Fibroblast of lung (primary cell): ENCODE results near the gene TRIM5. TPM values are rescaled to one million over a fixed set of nuclear protein-coding genes. Genes with fewer than 3 reads are reported as not detected.

Experiments used
- DNase-seq, 2 donors: peaks; one replicate each; pipeline versions ENCODE4 v3.0.0 to v3.0.0-alpha.2; 2010; ENCODE audit warnings: low read depth in 2 of 2
- H2AFZ ChIP-seq: 2 replicates; pipeline ENCODE4 v1.5.1; 2012; ENCODE audit warnings: low read length, control low read depth, inconsistent platforms
- H3K27ac ChIP-seq: 2 replicates; pipeline ENCODE4 v1.5.1; 2011; ENCODE audit warnings: low read length, control low read depth; ENCODE audit not compliant: insufficient read depth
- H3K27me3 ChIP-seq: 2 replicates; pipeline ENCODE4 v1.5.1; 2011; ENCODE audit warnings: mild to moderate bottlenecking, low read length; ENCODE audit not compliant: control insufficient read depth, insufficient read depth
- H3K36me3 ChIP-seq: 2 replicates; pipeline ENCODE4 v1.5.1; 2011; ENCODE audit warnings: low read length; ENCODE audit not compliant: control insufficient read depth, insufficient read depth
- H3K4me1 ChIP-seq: 2 replicates; pipeline ENCODE4 v1.5.1; 2011; ENCODE audit warnings: low read length; ENCODE audit not compliant: control insufficient read depth, insufficient read depth; ENCODE audit errors: extremely low read depth
- H3K4me2 ChIP-seq: 2 replicates; pipeline ENCODE4 v1.5.1; 2011; ENCODE audit warnings: low read length, control low read depth; ENCODE audit not compliant: insufficient read depth; ENCODE audit errors: extremely low read depth
- H3K4me3 ChIP-seq, 4 experiments: fragments of 200-600 bp in 1 of 4; sonication (generic) in 1 of 4; replicated peaks in 1 of 4; 2 replicates each; pipeline ENCODE4 v1.5.1; 2011 to 2016; ENCODE audit warnings: low read length in 4 of 4, low read depth in 3 of 4, mild to moderate bottlenecking in 3 of 4, control low read depth in 2 of 4, inconsistent platforms in 1 of 4, mixed read lengths in 1 of 4; ENCODE audit not compliant: insufficient read depth in 1 of 4; ENCODE audit errors: control extremely low read depth in 1 of 4
- H3K79me2 ChIP-seq: 2 replicates; pipeline ENCODE4 v1.5.1; 2012; ENCODE audit warnings: mild to moderate bottlenecking, low read length, inconsistent platforms; ENCODE audit not compliant: control insufficient read depth, insufficient read depth
- H3K9ac ChIP-seq: 2 replicates; pipeline ENCODE4 v1.5.1; 2011; ENCODE audit warnings: mild to moderate bottlenecking, low read length, control low read depth; ENCODE audit not compliant: insufficient read depth
- H3K9me3 ChIP-seq: 2 replicates; pipeline ENCODE4 v1.5.1; 2012; ENCODE audit warnings: low read depth, low read length; ENCODE audit not compliant: control insufficient read depth, insufficient read depth
- H4K20me1 ChIP-seq: 2 replicates; pipeline ENCODE4 v1.5.1; 2011; ENCODE audit warnings: low read length; ENCODE audit not compliant: control insufficient read depth, insufficient read depth; ENCODE audit errors: extremely low read depth
- EZH2 ChIP-seq: IDR thresholded peaks from 2 replicates; pipeline ENCODE4 v1.5.1; 2012; ENCODE audit warnings: low read length, control low read depth, mild to moderate bottlenecking; ENCODE audit errors: missing control alignments
- polyA plus RNA-seq, 2 donors: library from polyadenylated mRNA; depleted of rRNA in 1 of 2; stranded (reverse) in 1 of 2; unstranded in 1 of 2; fragments of >200 nt; gene quantifications; 2 replicates each; pipeline ENCODE4 v1.2.1, GENCODE V29; 2011 to 2012; ENCODE audit warnings: missing spikeins in 1 of 2
- total RNA-seq: library from RNA; depleted of rRNA; stranded (reverse); fragments of >200 nt; gene quantifications from 2 replicates; pipeline ENCODE4 v1.2.1, GENCODE V29; 2014
- TF ChIP-seq, protein P1 (sequence below), 2 donors: IDR thresholded peaks in 1 of 2; conservative IDR thresholded peaks in 1 of 2; 1 replicate in 1 of 2; 2 replicates in 1 of 2; pipeline ENCODE4 v1.5.1; 2011 to 2012; ENCODE audit warnings: low read length in 2 of 2, control low read depth in 1 of 2, inconsistent platforms in 1 of 2, low read depth in 1 of 2, mild to moderate bottlenecking in 1 of 2

TRIM5 gene
- total and polyA plus RNA-seq, 2 donors (not counting 1 experiment from before 2014, with no cell fraction given): 26.8 to 47.9 TPM

DNA sequence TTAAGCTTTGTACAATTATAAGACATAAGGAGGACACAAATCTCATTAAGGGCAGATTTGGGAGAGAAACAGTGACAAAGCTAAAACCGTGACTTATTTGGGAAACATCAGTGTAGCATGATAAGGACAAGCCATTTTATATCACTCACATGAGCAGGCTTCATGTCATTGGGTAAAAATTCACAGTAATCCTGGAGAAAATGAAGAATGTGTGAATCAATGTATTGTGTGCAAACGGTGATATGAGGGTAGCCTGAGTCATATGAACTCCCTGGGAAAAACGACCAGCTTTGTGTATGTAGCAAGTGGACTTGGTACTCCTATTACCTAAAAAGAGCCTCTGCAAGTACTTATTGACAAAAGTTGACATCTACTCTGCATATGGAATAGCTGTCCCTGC lies 66.1 kb downstream of the TRIM5 start:
- peak; percentile 53 to 86 for DNase-seq
- H3K27ac ChIP-seq: peak overlapping the region; percentile 51
- no peaks in the 10 kb centered on the region for H3K79me2 ChIP-seq
- H3K9me3 ChIP-seq: no peaks in the 10 kb centered on the region
- H3K27me3 ChIP-seq: no peaks in the 10 kb centered on the region
- no peak overlapping the region for H3K4me3 ChIP-seq
- no peaks in the 10 kb centered on the region for H4K20me1 ChIP-seq
- H3K9ac ChIP-seq: no peak overlapping the region
- H3K4me2 ChIP-seq: no peak overlapping the region
- TF ChIP-seq, protein P1, sequence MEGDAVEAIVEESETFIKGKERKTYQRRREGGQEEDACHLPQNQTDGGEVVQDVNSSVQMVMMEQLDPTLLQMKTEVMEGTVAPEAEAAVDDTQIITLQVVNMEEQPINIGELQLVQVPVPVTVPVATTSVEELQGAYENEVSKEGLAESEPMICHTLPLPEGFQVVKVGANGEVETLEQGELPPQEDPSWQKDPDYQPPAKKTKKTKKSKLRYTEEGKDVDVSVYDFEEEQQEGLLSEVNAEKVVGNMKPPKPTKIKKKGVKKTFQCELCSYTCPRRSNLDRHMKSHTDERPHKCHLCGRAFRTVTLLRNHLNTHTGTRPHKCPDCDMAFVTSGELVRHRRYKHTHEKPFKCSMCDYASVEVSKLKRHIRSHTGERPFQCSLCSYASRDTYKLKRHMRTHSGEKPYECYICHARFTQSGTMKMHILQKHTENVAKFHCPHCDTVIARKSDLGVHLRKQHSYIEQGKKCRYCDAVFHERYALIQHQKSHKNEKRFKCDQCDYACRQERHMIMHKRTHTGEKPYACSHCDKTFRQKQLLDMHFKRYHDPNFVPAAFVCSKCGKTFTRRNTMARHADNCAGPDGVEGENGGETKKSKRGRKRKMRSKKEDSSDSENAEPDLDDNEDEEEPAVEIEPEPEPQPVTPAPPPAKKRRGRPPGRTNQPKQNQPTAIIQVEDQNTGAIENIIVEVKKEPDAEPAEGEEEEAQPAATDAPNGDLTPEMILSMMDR (conservative IDR thresholded peaks at IDR 0.05 in 1 of 2, IDR thresholded peaks at IDR 0.05 in 1 of 2; ENCODE audit: low read depth in 1 of 2, low read length in 2 of 2): no peak
- TF ChIP-seq EZH2: no peak
- H2AFZ ChIP-seq: no peak overlapping the region
- no peaks in the 10 kb centered on the region for H3K36me3 ChIP-seq
- H3K4me1 ChIP-seq: peaks cover 17% of the 10 kb centered on the region

Other genes with a start within 250 kb of the TRIM5 start
- gene OR51I1, start 243.6 kb downstream of the TRIM5 start, total RNA-seq: 0.17 and 0.26 TPM in 2 replicates
- not detected in 2 replicates for gene OR51I1, start 243.6 kb downstream of the TRIM5 start, polyA plus RNA-seq
- under 0.01 TPM in 1 of 2 replicates, not detected in the other for gene OR51I2, start 235.8 kb downstream of the TRIM5 start, total RNA-seq
- not detected in 2 replicates for gene OR51I2, start 235.8 kb downstream of the TRIM5 start, polyA plus RNA-seq
- gene OR52D1, start 196.4 kb downstream of the TRIM5 start, total RNA-seq: not detected in 2 replicates
- gene OR52D1, start 196.4 kb downstream of the TRIM5 start, polyA plus RNA-seq: not detected in 2 replicates
- gene UBQLN3, start 175.1 kb downstream of the TRIM5 start, total RNA-seq: 0.17 TPM in 1 of 2 replicates, not detected in the other
- not detected in 2 replicates for gene UBQLN3, start 175.1 kb downstream of the TRIM5 start, polyA plus RNA-seq
- gene UBQLNL, start 168.4 kb downstream of the TRIM5 start, total RNA-seq: under 0.01 and 0.17 TPM in 2 replicates
- gene UBQLNL, start 168.4 kb downstream of the TRIM5 start, polyA plus RNA-seq: 0.09 and 0.10 TPM in 2 replicates
- gene OR52H1, start 136.5 kb downstream of the TRIM5 start, total RNA-seq: 0.50 and 0.51 TPM in 2 replicates
- not detected in 2 replicates for gene OR52H1, start 136.5 kb downstream of the TRIM5 start, polyA plus RNA-seq
- gene OR52B6, start 104.2 kb downstream of the TRIM5 start, total RNA-seq: not detected in 2 replicates
- not detected in 2 replicates for gene OR52B6, start 104.2 kb downstream of the TRIM5 start, polyA plus RNA-seq
- 4.9 and 8.6 TPM in 2 replicates for gene TRIM6, start 88.4 kb downstream of the TRIM5 start, total RNA-seq
- gene TRIM6, start 88.4 kb downstream of the TRIM5 start, polyA plus RNA-seq: 8.2 and 13.8 TPM in 2 replicates
- gene TRIM34, start 60.1 kb downstream of the TRIM5 start, total RNA-seq: 11.3 and 17.8 TPM in 2 replicates
- gene TRIM34, start 60.1 kb downstream of the TRIM5 start, polyA plus RNA-seq: 13.6 and 18.5 TPM in 2 replicates
- 94.8 and 112 TPM in 2 replicates for gene TRIM22, start 4.7 kb upstream of the TRIM5 start, total RNA-seq
- 74.3 and 108 TPM in 2 replicates for gene TRIM22, start 4.7 kb upstream of the TRIM5 start, polyA plus RNA-seq
- not detected in 2 replicates for gene OR56B1, start 51.4 kb upstream of the TRIM5 start, total RNA-seq
- not detected in 2 replicates for gene OR56B1, start 51.4 kb upstream of the TRIM5 start, polyA plus RNA-seq
- gene OR52N4, start 69.2 kb upstream of the TRIM5 start, total RNA-seq: 0.33 TPM in 1 of 2 replicates, not detected in the other
- 0.08 TPM in 1 of 2 replicates, not detected in the other for gene OR52N4, start 69.2 kb upstream of the TRIM5 start, polyA plus RNA-seq
- gene OR52N5, start 98.3 kb upstream of the TRIM5 start, total RNA-seq: not detected in 2 replicates
- not detected in 2 replicates for gene OR52N5, start 98.3 kb upstream of the TRIM5 start, polyA plus RNA-seq
- gene OR52N1, start 106.2 kb upstream of the TRIM5 start, total RNA-seq: not detected in 2 replicates
- not detected in 2 replicates for gene OR52N1, start 106.2 kb upstream of the TRIM5 start, polyA plus RNA-seq
- not detected in 2 replicates for gene OR52N2, start 123.8 kb upstream of the TRIM5 start, total RNA-seq
- not detected in 2 replicates for gene OR52N2, start 123.8 kb upstream of the TRIM5 start, polyA plus RNA-seq
- gene OR52E6, start 156.8 kb upstream of the TRIM5 start, total RNA-seq: under 0.01 TPM in 1 of 2 replicates, not detected in the other
- gene OR52E6, start 156.8 kb upstream of the TRIM5 start, polyA plus RNA-seq: not detected in 2 replicates
- gene OR52E8, start 172.6 kb upstream of the TRIM5 start, total RNA-seq: not detected in 2 replicates
- gene OR52E8, start 172.6 kb upstream of the TRIM5 start, polyA plus RNA-seq: not detected in 2 replicates
- gene OR52E4, start 195.6 kb upstream of the TRIM5 start, total RNA-seq: not detected in 2 replicates
- gene OR52E4, start 195.6 kb upstream of the TRIM5 start, polyA plus RNA-seq: not detected in 2 replicates
- not detected in 2 replicates for gene OR52E5, start 208.1 kb upstream of the TRIM5 start, total RNA-seq
- gene OR52E5, start 208.1 kb upstream of the TRIM5 start, polyA plus RNA-seq: not detected in 2 replicates